Occipital lobe (tissue), 2 donors: ENCODE data around the gene LAMTOR5. TPM values are rescaled to one million over a fixed set of nuclear protein-coding genes. Genes with fewer than 3 reads are reported as not detected.

Experiments used
- DNase-seq: peaks from one replicate; lab custom pipeline; 2025; lab: John Stamatoyannopoulos, UW
- total RNA-seq: library from RNA; depleted of rRNA; stranded (reverse); fragments of >200 nt; gene quantifications from one replicate; pipeline ENCODE4 v1.2.3, GENCODE V29; 2014

The LAMTOR5 gene
- total RNA-seq, 1 donor from 2014 or later = 37.7 TPM

DNA sequence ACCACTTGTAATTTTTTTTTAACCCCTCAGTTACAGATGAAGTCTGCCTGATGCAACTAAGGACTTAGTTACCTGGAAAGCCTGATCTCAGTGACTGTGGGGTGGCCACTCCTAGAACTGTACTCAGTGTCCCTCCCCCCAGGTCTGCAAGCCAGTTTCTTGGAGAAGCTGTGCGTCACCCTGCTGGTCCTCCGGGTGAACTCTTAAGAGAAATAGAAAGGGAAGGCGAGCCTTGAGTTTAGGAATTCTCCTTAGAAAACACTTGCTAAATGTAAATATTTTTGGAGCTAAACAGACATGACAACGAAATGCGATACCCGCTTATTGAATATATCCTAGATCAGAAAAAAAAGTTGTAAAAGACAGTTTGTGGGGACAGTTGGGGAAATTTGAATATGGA lies 17.4 kb downstream of the LAMTOR5 start:
- no peak for DNase-seq

- no peak for DNase-seq
Observed at GRCh38 chr1:110387048-110387754, 20.3 kb downstream of the LAMTOR5 start.

GRCh38 chr1:110385369-110385768 lies 22.1 kb downstream of the LAMTOR5 start:
- DNase-seq = no peak

GRCh38 chr1:110384581-110385321 lies 22.7 kb downstream of the LAMTOR5 start:
- no peak for DNase-seq

DNA sequence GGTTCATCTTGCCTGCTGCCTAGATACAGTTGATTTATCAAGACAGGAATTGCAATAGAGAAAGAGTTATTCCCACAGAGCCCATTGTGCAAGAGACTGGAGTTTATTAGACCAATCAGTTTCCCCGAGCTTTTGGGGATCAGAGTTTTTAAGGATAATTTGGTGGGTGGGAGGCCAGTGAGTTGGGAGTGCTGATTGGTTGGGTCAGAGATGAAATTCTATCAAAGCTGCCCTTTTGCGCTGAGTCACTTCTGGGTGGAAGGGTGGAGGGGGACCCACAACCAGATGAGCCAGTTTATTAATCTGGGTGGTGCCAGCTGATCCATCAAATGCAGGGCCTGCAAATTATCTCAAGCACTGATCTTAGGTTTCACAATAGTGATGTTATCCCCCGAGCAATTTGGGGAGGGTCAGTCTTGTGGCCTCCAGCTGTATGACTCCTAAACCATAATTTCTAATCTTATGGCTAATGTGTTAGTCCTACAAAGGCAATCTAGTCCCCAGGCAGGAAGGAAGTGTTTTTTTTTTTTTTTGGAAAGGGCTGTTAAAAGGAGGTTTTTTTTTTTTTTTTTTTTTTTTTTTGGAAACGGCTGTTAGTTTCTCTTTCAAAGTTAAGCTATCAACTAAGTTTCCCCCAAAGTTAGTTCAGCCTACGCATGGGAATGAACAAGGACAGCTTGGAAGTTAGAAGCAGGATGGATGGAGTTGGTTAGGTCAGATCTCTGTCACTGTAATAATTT lies 24.1 kb downstream of the LAMTOR5 start:
- DNase-seq = no peak

- DNase-seq = no peak
Observed at GRCh38 chr1:110380672-110381283, 26.7 kb downstream of the LAMTOR5 start.

DNA sequence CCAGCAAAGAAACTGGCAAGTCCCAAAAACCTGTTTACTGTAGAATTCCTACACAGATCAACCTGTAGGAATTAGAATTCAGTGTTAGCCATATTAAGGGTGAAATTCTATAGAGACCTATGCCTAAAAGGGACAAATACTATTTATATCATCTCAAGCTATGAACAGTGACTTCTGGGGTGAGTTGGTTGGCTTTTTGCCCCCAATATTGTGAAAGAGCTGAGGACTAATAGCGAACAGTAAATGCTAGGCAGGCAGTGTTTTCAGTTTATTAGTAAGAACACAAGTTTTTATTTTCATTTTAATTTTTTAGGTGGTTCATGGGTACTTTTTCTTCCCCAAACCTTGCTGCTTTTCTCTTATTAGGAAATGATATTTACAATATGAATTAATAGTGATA lies 32.0 kb downstream of the LAMTOR5 start:
- no peak for DNase-seq

- no peak for DNase-seq
Observed at GRCh38 chr1:110370827-110371226, 36.7 kb downstream of the LAMTOR5 start.

GRCh38 chr1:110364221-110364620 lies 43.3 kb downstream of the LAMTOR5 start:
- no peak for DNase-seq

- no peak for DNase-seq
Observed at GRCh38 chr1:110361856-110362255, 45.6 kb downstream of the LAMTOR5 start.

GRCh38 chr1:110360431-110360830 lies 47.1 kb downstream of the LAMTOR5 start:
- DNase-seq = no peak

GRCh38 chr1:110356379-110356778 lies 51.1 kb downstream of the LAMTOR5 start:
- no peak for DNase-seq

GRCh38 chr1:110355321-110355720 lies 52.2 kb downstream of the LAMTOR5 start:
- no peak for DNase-seq

Other genes with a start within 250 kb of the LAMTOR5 start
- gene KCNC4, start 197.4 kb downstream of the LAMTOR5 start, total RNA-seq = 4.8 TPM
- 47.1 TPM for gene RBM15, start 68.3 kb downstream of the LAMTOR5 start, total RNA-seq
- 5.8 TPM for gene SLC16A4, start 16.7 kb downstream of the LAMTOR5 start, total RNA-seq
- not detected for gene PROK1, start 43.5 kb upstream of the LAMTOR5 start, total RNA-seq
- gene KCNA10, start 111.5 kb upstream of the LAMTOR5 start, total RNA-seq = not detected
- 7.0 TPM for gene KCNA2, start 198.7 kb upstream of the LAMTOR5 start, total RNA-seq